GM19372 (cell line): Measurements from ENCODE around the gene TXNDC5.
"Not testable (repeated sequence)": the region's sequence is repeated elsewhere in the genome, so short reads cannot be mapped to it uniquely, and the experiment has no call there.

Experiments used
- ATAC-seq: cut with Tn5 transposase; IDR thresholded peaks from one replicate; pipeline ENCODE4 v1.9.1; 2021; ENCODE audit warnings: mild to moderate bottlenecking, low read depth, moderate library complexity; ENCODE audit not compliant: unreplicated experiment

Gene TXNDC5

GRCh38 chr6:7897461-7898192, 13.0 kb downstream of the TXNDC5 start:
- ATAC-seq, result no peak

GRCh38 chr6:7896465-7896987, 14.1 kb downstream of the TXNDC5 start:
- no peak for ATAC-seq

- no peak for ATAC-seq
These were observed 15.5 kb downstream of the TXNDC5 start for GRCh38 chr6:7895125-7895423.

GRCh38 chr6:7894262-7895124, 16.1 kb downstream of the TXNDC5 start:
- ATAC-seq, result no peak

- ATAC-seq, result no peak
These were observed 17.2 kb downstream of the TXNDC5 start for GRCh38 chr6:7893342-7893741.

- ATAC-seq, result not testable (repeated sequence)
These were observed 18.2 kb downstream of the TXNDC5 start for GRCh38 chr6:7892367-7892766.

GRCh38 chr6:7891078-7891872, 19.3 kb downstream of the TXNDC5 start:
- no peak for ATAC-seq

- ATAC-seq, result no peak
These were observed 21.8 kb downstream of the TXNDC5 start for GRCh38 chr6:7888587-7889357.

GRCh38 chr6:7887278-7887991, 23.2 kb downstream of the TXNDC5 start:
- no peak for ATAC-seq

- no peak for ATAC-seq
These were observed 24.5 kb downstream of the TXNDC5 start for GRCh38 chr6:7886132-7886531.

GRCh38 chr6:7883381-7883780, 27.2 kb downstream of the TXNDC5 start:
- no peak for ATAC-seq

- ATAC-seq, result no peak
These were observed 27.9 kb downstream of the TXNDC5 start for GRCh38 chr6:7882505-7883257.

- ATAC-seq, result no peak
These were observed 28.7 kb downstream of the TXNDC5 start for GRCh38 chr6:7881765-7882500.

GRCh38 chr6:7880718-7881107, 29.9 kb downstream of the TXNDC5 start:
- no peak for ATAC-seq

GRCh38 chr6:7879980-7880717, 30.4 kb downstream of the TXNDC5 start:
- ATAC-seq, result no peak

GRCh38 chr6:7879579-7879978, 31.0 kb downstream of the TXNDC5 start:
- ATAC-seq, result no peak

- no peak for ATAC-seq
These were observed 31.5 kb downstream of the TXNDC5 start for GRCh38 chr6:7879043-7879442.
